MCF 10A (cell line): ENCODE results near the gene DDN. TPM values are rescaled to one million over a fixed set of nuclear protein-coding genes. Genes with fewer than 3 reads are reported as not detected.

Experiments used
- BruUV-seq: library from RNA; stranded (reverse); fragments of 400-500 nt; replicated peaks from 2 replicates; lab custom pipeline; 2021; lab: Mats Ljungman, UMichigan
- CTCF ChIA-PET: fragments of 300-600 bp; sonication (Branson Sonifier 250); formaldehyde crosslinking; extraction: SDS; loops from one replicate; lab custom pipeline; 2021; ENCODE audit warnings: antibody characterized with exemption, inconsistent platforms; lab: Yijun Ruan, JAX
- POLR2A ChIA-PET: fragments of 300-600, 350-650 bp; sonication (Branson Sonifier 250); formaldehyde crosslinking; extraction: SDS; loops from one replicate; lab custom pipeline; 2020; ENCODE audit warnings: antibody characterized with exemption, inconsistent platforms; lab: Yijun Ruan, JAX
- DNase-seq: peaks from one replicate; pipeline ENCODE4 v3.0.0-alpha.2; 2018; ENCODE audit not compliant: unreplicated experiment
- H3K27ac Mint-ChIP-seq: one replicate; pipeline ENCODE4 v1.8.0; 2022; ENCODE audit warnings: mild to moderate bottlenecking, low read depth, mixed read lengths; ENCODE audit not compliant: unreplicated experiment
- H3K27me3 Mint-ChIP-seq: one replicate; pipeline ENCODE4 v1.8.0; 2022; ENCODE audit warnings: mixed read lengths; ENCODE audit not compliant: insufficient read depth, unreplicated experiment
- H3K36me3 Mint-ChIP-seq: one replicate; pipeline ENCODE4 v1.8.0; 2022; ENCODE audit warnings: mild to moderate bottlenecking, moderate library complexity, mixed read lengths; ENCODE audit not compliant: insufficient read depth, unreplicated experiment
- H3K4me1 Mint-ChIP-seq: one replicate; pipeline ENCODE4 v1.8.0; 2022; ENCODE audit warnings: mixed read lengths; ENCODE audit not compliant: insufficient read depth, unreplicated experiment
- H3K4me3 Mint-ChIP-seq: one replicate; pipeline ENCODE4 v1.8.0; 2022; ENCODE audit warnings: mild to moderate bottlenecking, moderate library complexity, mixed read lengths; ENCODE audit not compliant: unreplicated experiment
- H3K9me3 Mint-ChIP-seq: one replicate; pipeline ENCODE4 v1.8.0; 2022; ENCODE audit warnings: mixed read lengths; ENCODE audit not compliant: unreplicated experiment
- intact Hi-C: fragments of 100-400 bp; cut with micrococcal nuclease; formaldehyde crosslinking; loops from 2 replicates; pipeline ENCODE4 v1.14.1; 2022
- total RNA-seq: library from RNA; stranded (reverse); gene quantifications from 2 replicates; pipeline ENCODE4 v1.2.3, GENCODE V29; 2022
- TF ChIP-seq, protein P1 (sequence below): fragments of 200-600 bp; IDR thresholded peaks from one replicate; pipeline ENCODE4 v1.8.0; 2022; ENCODE audit warnings: antibody characterized with exemption, mild to moderate bottlenecking; ENCODE audit not compliant: unreplicated experiment

DDN gene
- total RNA-seq, 1 experiment from 2014 or later, result 0.28 TPM

- H3K27ac Mint-ChIP-seq, result no peak overlapping the region
Measured at GRCh38 chr12:49034286-49034622, 35.1 kb upstream of the DDN start.

GRCh38 chr12:49033611-49034285 is 34.6 kb upstream of the DDN start:
- no peak for DNase-seq
- H3K27ac Mint-ChIP-seq, result no peak overlapping the region
- no peaks in the 10 kb centered on the region for H3K4me1 Mint-ChIP-seq
- TF ChIP-seq, protein P1, sequence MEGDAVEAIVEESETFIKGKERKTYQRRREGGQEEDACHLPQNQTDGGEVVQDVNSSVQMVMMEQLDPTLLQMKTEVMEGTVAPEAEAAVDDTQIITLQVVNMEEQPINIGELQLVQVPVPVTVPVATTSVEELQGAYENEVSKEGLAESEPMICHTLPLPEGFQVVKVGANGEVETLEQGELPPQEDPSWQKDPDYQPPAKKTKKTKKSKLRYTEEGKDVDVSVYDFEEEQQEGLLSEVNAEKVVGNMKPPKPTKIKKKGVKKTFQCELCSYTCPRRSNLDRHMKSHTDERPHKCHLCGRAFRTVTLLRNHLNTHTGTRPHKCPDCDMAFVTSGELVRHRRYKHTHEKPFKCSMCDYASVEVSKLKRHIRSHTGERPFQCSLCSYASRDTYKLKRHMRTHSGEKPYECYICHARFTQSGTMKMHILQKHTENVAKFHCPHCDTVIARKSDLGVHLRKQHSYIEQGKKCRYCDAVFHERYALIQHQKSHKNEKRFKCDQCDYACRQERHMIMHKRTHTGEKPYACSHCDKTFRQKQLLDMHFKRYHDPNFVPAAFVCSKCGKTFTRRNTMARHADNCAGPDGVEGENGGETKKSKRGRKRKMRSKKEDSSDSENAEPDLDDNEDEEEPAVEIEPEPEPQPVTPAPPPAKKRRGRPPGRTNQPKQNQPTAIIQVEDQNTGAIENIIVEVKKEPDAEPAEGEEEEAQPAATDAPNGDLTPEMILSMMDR, result no peak
- no peaks in the 10 kb centered on the region for H3K9me3 Mint-ChIP-seq
- H3K4me3 Mint-ChIP-seq, result no peak overlapping the region
- peaks cover 71% of the 10 kb centered on the region for H3K36me3 Mint-ChIP-seq
- H3K27me3 Mint-ChIP-seq, result no peaks in the 10 kb centered on the region
- BruUV-seq, result no TSS peak
- CTCF ChIA-PET, result interaction anchor here (1.6 kb wide), 1 partner anchor 11 kb away, joined by 5 read pairs; no protein-coding TSS in a partner anchor
- intact Hi-C loops, result no loop called here
- POLR2A ChIA-PET, result interaction anchor here (0.6 to 1.4 kb wide), 3 partner anchors 12 to 14 kb away, joined by 3 to 6 read pairs (median 3); no protein-coding TSS in a partner anchor

More at GRCh38 chr12:49034286-49034622, 35.1 kb upstream of the DDN start:
- CTCF ChIA-PET, result interaction anchor here (1.6 kb wide), 1 partner anchor 10 kb away, joined by 5 read pairs; no protein-coding TSS in a partner anchor
- DNase-seq, result no peak
- peaks cover 71% of the 10 kb centered on the region for H3K36me3 Mint-ChIP-seq
- POLR2A ChIA-PET, result interaction anchor here (0.9 to 1.1 kb wide), 2 partner anchors 13 to 98 kb away, joined by 3 read pairs; no protein-coding TSS in a partner anchor
- TF ChIP-seq, protein P1, result no peak
- no peaks in the 10 kb centered on the region for H3K9me3 Mint-ChIP-seq
- no TSS peak for BruUV-seq
- intact Hi-C loops, result no loop called here
- H3K4me1 Mint-ChIP-seq, result no peaks in the 10 kb centered on the region
- H3K4me3 Mint-ChIP-seq, result no peak overlapping the region
- H3K27me3 Mint-ChIP-seq, result no peaks in the 10 kb centered on the region

- ChIA-PET POLR2A (interaction anchor here (0.6 to 1.4 kb wide), 2 partner anchors 13 to 15 kb away, joined by 3 to 6 read pairs; no protein-coding TSS in a partner anchor), CTCF (interaction anchor here (0.7 to 1.6 kb wide), 2 partner anchors 12 to 56 kb away, joined by 3 to 5 read pairs; no protein-coding TSS in a partner anchor)
- no peaks in the 10 kb centered on the region for H3K9me3 Mint-ChIP-seq
- no peak overlapping the region for H3K4me3 Mint-ChIP-seq
- no peaks in the 10 kb centered on the region for H3K4me1 Mint-ChIP-seq
- no peaks in the 10 kb centered on the region for H3K27me3 Mint-ChIP-seq
- TF ChIP-seq, protein P1, result no peak
- no peak for DNase-seq
- peaks cover 77% of the 10 kb centered on the region for H3K36me3 Mint-ChIP-seq
- H3K27ac Mint-ChIP-seq, result no peak overlapping the region
- TSS peak; percentile 10 for BruUV-seq
- intact Hi-C loops, result no loop called here
Measured at GRCh38 chr12:49032679-49033447, 33.7 kb upstream of the DDN start.

DNA sequence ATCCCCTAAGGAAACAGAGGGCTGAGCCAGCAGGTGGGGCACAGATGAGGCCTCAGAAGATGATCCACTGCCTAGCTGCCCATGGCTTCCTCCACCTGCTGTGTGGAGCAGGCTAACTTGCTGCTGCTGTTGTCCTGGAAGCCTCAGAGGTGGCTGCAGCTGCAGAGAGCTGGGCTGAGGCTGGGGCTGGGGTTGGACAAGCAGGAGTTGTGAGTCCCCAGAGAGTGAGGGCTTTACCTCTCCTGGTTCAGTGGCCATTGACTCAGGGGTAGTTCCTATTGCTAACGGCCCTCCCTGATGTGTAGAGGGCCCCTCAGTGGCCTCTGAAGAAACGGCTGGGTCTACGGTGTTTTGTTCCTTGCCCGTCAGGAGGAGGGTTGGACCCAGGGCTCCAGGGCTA is 33.1 kb upstream of the DDN start:
- intact Hi-C loops, result no loop called here
- DNase-seq, result no peak
- ChIA-PET POLR2A (interaction anchor here (1.4 kb wide), 1 partner anchor 13 kb away, joined by 6 read pairs; no protein-coding TSS in a partner anchor), CTCF (interaction anchor here (0.7 to 1.1 kb wide), 2 partner anchors 11 to 14 kb away, joined by 4 read pairs; no protein-coding TSS in a partner anchor)
- no peak overlapping the region for H3K4me3 Mint-ChIP-seq
- no TSS peak for BruUV-seq
- H3K4me1 Mint-ChIP-seq, result no peaks in the 10 kb centered on the region
- H3K9me3 Mint-ChIP-seq, result no peaks in the 10 kb centered on the region
- H3K27ac Mint-ChIP-seq, result no peak overlapping the region
- peaks cover 77% of the 10 kb centered on the region for H3K36me3 Mint-ChIP-seq
- TF ChIP-seq, protein P1, result no peak
- no peaks in the 10 kb centered on the region for H3K27me3 Mint-ChIP-seq
